CD1c-positive myeloid dendritic cell (primary cell): ENCODE measurements around the gene MCM7.
A peak's percentile ranks its signal among the peaks of the same experiment; 100 is the strongest.
"Not testable (repeated sequence)": the region's sequence is repeated elsewhere in the genome, so short reads cannot be mapped to it uniquely, and the experiment has no call there.

Experiments
- DNase-seq: peaks from one replicate; pipeline ENCODE4 v3.0.0-alpha.2; 2016; ENCODE audit errors: extremely low spot score

The MCM7 gene

GRCh38 chr7:100101016-100101862, at the start of gene MCM7, which contains the start of gene AP4M1:
MCM7 (minus strand) TSS chr7:100101397; CDS start chr7:100101294, 103 bp downstream.
AP4M1 (plus strand) TSS chr7:100101643; CDS start chr7:100101715, 72 bp downstream.
- DNase-seq, result peak; percentile 99

GRCh38 chr7:100148559-100149328, 47.5 kb upstream of the MCM7 start, which contains the start of gene LAMTOR4:
LAMTOR4 (plus strand) TSS chr7:100148918; CDS start chr7:100148973, 55 bp downstream.
- DNase-seq, result peak; percentile 98

- no peak for DNase-seq
Measured at GRCh38 chr7:100148225-100148558, 47.0 kb upstream of the MCM7 start.

- no peak for DNase-seq
Measured at GRCh38 chr7:100147278-100147677, 46.1 kb upstream of the MCM7 start.

- DNase-seq, result not testable (repeated sequence)
Measured at GRCh38 chr7:100146350-100146749, 45.2 kb upstream of the MCM7 start.

- DNase-seq, result no peak
Measured at GRCh38 chr7:100142461-100142860, 41.3 kb upstream of the MCM7 start.

GRCh38 chr7:100141555-100141949, 40.4 kb upstream of the MCM7 start:
- no peak for DNase-seq

- DNase-seq, result no peak
Measured at GRCh38 chr7:100137851-100138760, 36.9 kb upstream of the MCM7 start.

GRCh38 chr7:100132697-100133151, 31.5 kb upstream of the MCM7 start:
- DNase-seq, result peak; percentile 75

GRCh38 chr7:100132126-100132525, 30.9 kb upstream of the MCM7 start:
- no peak for DNase-seq

- peak; percentile 80 for DNase-seq
Measured at GRCh38 chr7:100130608-100131453, 29.6 kb upstream of the MCM7 start.

- not testable (repeated sequence) for DNase-seq
Measured at GRCh38 chr7:100130220-100130607, 29.0 kb upstream of the MCM7 start.

GRCh38 chr7:100128637-100128963, 27.4 kb upstream of the MCM7 start:
- DNase-seq, result no peak

- DNase-seq, result no peak
Measured at GRCh38 chr7:100127866-100128636, 26.9 kb upstream of the MCM7 start.

GRCh38 chr7:100126931-100127865, 26.0 kb upstream of the MCM7 start, which contains the start of gene MBLAC1:
MBLAC1 (plus strand) TSS chr7:100126967; CDS start chr7:100127396, 429 bp downstream.
- DNase-seq, result peak; percentile 94

GRCh38 chr7:100126239-100126930, 25.2 kb upstream of the MCM7 start:
- DNase-seq, result no peak

- no peak for DNase-seq
Measured at GRCh38 chr7:100124301-100125230, 23.4 kb upstream of the MCM7 start.
